CD4-positive, alpha-beta T cell treated with Interleukin-15 for 1 hour (primary cell): ENCODE measurements around the gene NFIX.
A peak's percentile ranks its signal among the peaks of the same experiment; 100 is the strongest.

Experiments used
- DNase-seq: peaks from one replicate; pipeline ENCODE4 v3.0.0-alpha.2; 2020

Gene NFIX

DNA sequence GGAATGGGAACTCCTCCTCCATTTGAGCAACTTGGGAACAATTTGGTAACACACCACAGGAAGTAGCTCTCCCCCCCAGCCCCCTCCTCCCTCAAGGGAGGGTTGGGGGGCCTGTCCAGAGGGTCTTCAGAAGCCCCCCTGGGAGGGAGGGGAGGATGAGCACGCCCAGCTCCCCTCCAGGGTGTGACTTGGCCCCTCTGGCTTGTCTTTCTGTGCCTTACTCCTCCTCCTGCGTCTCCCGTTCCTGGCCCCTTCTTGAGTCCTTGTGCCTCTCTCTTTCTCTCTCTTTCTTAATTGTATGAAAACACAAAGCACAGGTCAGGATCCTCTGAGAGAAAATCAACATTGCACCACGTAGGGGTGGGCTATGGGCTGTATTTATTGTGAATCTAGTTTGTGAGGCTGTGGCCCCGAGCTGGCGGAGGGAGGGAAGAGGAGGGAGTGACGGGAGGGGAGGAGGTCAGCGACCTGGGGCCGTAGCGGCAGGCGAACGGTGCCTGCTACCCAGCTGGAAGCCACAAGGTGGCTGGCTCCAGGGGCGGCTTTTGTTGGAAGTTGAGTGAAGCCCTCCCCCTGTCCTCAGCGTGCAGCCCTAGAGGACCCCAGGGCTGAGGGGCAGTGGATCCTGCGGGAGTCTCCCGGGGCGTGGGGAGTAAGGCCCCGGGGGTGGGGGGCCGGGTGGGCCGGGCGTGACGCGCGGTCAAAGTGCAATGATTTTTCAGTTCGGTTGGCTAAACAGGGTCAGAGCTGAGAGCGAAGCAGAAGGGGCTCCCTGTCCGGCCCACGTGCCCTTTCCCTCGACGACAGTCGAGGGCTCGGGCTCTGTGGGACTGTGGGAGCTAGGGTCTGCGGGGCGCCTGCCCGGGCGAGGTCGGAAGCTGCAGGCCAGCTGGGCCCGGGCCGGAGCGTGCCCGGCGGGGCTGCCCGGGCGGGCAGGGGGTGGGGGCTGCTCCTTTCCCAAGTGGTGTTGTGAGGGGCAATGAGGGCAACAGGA is 101.0 kb downstream of the NFIX start:
- DNase-seq, result peak; percentile 43

DNA sequence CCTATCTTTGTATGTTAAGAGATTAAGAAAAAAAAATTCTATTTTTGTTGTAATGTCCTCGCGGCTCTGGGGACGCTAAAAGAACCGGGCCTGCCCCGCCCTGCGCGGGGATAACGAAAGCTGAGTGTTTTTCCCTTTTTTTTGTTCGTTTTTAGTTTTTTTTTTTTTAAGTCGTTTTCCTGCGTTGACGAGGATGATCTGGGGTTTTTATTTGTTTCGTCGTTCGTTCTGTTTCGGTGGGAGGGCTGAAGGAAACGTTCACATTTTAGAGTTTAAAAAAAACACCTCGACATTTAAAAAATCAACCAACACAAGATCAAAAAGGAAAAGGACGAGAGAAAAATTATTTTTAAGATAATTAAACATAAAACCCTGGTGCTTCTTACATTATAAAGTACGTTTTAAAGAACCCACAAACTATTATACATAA is 101.8 kb downstream of the NFIX start:
- DNase-seq, result no peak

DNA sequence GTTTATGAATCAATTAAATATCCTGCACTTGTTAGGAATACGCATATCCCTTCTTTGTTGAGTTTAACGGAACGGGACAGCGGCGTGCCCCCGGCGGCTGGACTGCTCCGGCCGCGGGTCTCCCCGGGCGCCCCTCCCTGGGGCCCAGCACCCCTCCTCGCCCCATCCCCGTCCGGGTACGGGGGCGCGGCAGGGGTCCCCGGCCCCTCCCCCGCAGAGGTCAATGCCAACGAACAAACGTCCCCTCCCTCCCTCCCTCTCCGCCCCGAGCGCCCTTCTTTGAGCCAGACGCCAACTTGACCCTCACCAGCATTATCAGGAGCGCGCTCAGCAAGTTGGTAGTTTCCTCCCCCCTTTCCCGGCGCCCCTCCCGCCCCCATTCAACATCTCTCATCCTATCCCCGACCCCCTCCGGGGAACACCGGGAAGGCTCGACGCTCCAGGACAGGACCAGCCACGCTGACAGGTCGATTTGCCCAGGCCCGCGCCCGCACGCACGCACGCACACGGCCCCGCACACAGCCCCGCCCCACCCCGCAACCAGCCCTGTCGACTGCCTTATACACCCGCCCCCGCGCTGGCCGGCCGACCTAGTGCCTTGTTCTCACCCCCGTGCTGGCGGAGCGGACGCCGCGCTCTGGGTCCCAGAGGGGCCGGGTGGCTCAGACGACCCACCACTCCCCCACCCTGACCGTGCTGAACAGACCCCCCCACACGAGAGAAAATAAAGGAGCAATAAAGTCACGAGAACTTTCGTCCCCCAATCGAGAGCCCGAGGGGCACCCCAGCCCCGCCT is 102.4 kb downstream of the NFIX start:
- peak; percentile 40 for DNase-seq

DNA sequence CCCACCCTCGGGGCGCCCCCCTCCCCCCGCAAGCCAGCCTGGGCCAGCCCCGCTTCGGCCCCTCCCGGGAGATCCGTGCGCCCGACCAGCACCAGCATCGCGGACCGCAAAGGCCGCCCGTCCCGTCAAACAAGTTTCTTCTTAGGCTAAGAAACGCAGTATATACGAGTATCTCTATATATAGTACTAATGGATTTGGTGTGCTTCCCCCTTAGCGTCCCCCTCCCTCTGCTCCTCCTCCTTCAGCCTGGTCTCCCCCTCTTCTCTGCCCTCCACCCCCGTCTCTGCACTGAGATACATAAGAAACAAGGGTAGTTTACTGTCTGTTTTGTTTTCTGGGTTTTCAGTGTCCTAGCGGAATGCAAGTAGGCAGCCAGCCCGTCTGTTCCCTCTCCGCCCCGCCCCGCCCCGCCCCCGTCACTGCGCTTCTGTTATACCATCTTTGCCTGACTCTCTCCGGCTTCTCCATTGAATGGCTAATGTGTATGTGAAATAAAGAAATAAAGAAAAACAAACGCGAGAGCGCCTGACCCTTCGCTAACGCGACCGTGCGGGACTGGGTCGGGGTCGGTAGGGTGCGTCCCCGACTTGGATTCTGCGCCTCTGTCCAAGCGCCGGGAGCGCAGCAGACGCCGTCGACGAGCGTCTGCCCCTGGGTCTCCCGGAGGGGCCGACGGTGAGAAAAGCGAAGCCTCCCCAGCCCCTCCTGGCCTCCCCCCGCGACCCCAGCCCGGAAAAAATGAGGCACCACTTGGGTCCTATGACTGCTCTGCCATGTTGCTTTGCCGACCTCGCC is 103.2 kb downstream of the NFIX start:
- peak; percentile 60 for DNase-seq

GRCh38 chr19:13099073-13099999 is 104.1 kb downstream of the NFIX start:
- peak; percentile 86 for DNase-seq

DNA sequence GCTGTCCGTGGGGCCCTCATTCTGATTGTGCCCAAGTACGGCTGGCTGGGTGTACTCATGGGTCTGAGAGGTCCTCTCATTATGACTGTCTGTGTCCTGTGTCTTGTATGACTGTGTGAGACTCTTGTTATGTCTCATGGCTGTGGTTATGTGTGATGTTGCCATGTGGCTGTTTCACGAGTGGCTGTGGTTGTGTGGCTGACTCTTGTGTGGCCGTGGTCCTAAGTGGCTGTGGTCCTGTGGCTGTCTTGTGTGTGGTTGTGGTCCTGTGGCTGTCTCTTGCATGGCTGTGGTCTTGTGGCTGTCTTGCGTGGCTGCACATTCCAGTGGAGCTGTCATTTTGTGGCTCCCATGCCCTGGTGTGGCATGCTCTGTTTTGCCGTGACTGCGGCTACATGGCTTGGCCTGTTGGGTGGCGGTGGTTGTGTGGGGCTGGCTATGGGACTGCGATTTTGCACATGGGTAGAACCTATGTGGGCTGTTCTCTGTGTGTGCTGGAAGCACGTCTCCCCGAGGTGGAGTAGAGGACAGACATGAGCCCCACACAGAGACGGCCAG is 104.8 kb downstream of the NFIX start:
- peak; percentile 81 for DNase-seq

DNA sequence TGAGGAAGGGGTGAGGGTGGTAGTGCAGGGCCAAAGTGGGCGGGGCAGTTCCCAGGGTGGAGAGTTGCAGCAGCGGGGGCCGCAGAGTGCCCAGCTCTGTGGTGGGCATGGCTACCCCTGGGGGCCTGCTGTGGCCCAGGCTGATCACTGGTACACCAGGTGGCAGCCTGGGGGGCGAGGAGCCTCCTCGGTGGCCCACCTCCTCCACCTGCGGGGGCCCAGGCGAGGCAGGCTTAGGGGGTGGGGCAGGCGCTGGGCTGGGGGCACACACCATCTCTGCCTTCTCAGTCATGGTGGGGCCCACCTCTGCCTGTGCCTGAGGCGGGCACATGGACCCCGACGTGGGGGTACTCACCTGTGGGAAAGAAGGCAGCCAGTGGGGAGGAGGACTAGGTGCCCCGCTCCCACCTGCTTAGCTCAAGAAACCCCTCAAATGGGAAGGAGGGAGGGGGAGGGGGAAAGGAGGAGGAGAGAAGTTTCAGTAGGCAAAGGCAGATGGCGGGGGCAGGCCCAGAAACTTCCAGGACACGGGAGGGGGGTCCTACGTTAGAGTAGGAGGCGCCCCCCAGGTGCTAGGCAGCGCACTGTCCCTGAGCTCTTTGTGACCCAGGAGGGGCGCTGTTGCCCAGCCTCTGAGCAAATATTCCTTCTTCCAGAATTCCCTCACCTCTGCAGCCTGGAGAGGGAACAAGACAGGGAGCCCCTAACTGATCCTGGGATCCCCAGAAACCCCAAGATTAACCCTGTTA is 105.7 kb downstream of the NFIX start:
- DNase-seq, result no peak

DNA sequence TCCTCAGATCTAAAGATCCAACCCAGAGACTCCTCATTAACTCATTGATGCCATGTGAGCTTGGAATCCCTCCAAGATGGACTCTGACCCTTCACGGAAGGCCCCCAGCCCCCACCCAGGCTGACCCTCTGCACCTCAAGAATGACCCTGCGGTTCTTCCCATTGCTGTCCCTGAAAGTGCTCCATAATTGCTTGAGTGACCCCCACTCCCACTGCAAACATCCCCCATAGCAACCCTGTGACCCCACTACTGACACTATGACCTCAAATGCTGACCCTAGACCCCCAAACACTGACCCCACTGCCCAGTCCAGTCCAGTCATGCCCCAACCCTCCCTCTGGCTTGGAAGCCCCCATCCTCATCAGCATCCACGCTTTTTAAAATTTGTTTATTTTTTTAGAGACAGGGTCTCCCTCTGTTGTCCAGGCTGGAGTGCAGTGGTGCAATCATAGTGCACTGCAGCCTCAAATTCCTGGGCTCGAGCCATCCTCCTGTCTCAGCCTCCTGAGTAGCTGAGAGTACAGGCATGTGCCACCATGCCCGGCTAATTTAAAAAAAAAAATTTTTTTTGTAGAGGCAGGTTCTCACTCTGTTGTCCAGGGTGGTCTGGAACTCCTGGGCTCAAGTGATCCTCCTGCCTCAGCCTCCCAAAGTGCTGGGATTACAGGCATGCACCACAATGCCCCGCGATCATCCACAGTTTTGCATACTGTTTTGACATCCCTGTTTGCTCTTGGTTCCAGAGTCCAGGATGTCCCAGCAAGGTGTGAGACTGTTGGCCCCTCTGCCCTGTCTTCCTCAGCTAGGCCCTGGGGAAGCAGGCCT is 106.5 kb downstream of the NFIX start:
- no peak for DNase-seq

DNA sequence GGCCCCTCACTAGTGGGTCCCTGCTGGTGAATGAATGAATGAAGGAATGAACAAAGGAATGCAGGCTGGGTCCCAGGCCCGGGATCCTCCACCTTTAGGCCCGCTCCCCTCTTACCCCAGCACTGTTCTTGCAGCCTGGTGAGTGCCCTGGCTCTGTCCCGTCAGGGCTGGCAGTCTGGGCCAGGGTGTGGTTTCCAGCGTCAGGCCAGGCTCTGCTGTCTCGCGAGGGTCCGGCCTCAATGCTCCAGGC is 107.1 kb downstream of the NFIX start:
- DNase-seq, result no peak

GRCh38 chr19:13102666-13103580 is 107.6 kb downstream of the NFIX start, which contains the start of gene LYL1:
Gene LYL1 (minus strand): TSS chr19:13102858. CDS start chr19:13101171, 1,687 bp downstream.
- DNase-seq, result peak; percentile 81

DNA sequence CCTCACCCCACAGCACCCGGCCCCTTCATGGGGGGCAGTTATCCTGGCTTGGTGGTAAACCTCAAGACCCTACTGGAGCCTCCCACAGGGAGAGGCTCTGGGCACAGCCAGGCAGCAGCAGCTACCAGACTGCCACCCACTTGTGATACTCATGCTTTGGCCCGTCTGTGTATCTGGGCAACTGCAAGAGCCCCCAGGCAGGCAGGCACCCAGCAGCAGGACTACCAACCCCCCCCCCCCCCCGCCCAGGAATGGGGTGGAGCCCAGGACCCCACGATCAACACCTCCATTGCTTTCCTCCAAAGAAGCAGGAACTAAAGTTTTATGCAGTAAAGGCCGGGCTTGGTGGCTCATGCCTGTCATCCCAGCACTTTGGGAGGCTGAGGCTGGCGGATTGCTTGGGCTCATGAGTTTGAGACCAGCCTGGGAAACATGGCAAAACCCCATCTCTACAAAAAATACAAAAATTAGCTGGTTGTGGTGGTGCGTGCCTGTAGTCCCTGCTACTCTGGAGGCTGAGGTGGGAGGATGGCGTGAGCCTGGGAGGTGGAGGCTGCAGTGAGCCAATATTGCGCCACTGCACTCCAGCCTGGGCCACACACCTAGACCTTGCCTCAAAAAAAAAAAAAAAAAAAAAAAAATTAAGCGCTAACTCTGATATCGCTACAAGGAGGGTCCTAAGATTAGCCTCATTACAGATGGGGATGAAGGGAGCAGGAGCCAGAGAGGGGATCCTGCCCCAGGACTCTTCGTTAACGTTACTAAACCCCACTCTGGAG is 108.5 kb downstream of the NFIX start:
- DNase-seq, result no peak

GRCh38 chr19:13104360-13104847 is 109.1 kb downstream of the NFIX start:
- peak; percentile 92 for DNase-seq

GRCh38 chr19:13104848-13105711 is 109.8 kb downstream of the NFIX start:
- DNase-seq, result peak; percentile 54

GRCh38 chr19:13109361-13110098 is 114.3 kb downstream of the NFIX start:
- DNase-seq, result no peak

- no peak for DNase-seq
Observed at GRCh38 chr19:13110099-13110610, 114.9 kb downstream of the NFIX start.

DNA sequence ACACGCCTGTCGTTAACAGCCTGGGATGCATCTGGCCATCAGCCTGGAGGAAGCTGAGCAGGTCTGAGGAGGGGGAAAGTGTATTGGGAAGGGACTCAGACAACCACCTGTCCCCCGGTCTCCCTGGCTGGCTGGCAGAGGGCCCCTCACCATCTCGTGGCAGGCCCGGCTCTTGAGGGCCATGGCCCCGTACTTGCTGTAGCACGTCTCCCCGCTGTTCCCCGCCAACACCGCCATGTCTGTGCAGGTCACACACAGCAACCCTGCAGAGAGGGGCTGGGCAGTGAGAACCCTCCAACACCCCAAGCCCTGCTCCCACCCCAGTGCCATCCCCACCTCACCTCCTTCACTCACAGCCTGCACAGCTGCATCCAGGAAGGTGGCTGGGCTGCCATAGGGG is 117.3 kb downstream of the NFIX start:
- no peak for DNase-seq
